Natural killer cell treated with Interleukin-12 subunit alpha and Interleukin-12 subunit beta and Interleukin-15 and Interleukin-18, amount 100 ng/mL, for 72 hours (primary cell): ENCODE results near the gene CNNM1. TPM values are rescaled to one million over a fixed set of nuclear protein-coding genes. Genes with fewer than 3 reads are reported as not detected.

Experiments used
- ATAC-seq, 2 donors: fragments of 150-1000 bp; cut with Tn5 transposase in 1 of 2; sonication (Bioruptor Pico), chemical (Tn5 transposase) in 1 of 2; 2 replicates each; pipeline ENCODE4 v1.10.0; 2021
- DNase-seq: peaks from one replicate; pipeline ENCODE4 v3.0.0; 2022; ENCODE audit warnings: low spot score
- H3K27ac Mint-ChIP-seq, 2 donors: 1 replicate in 1 of 2; 2 replicates in 1 of 2; pipeline ENCODE4 v1.8.0; 2022; ENCODE audit warnings: mixed read lengths in 2 of 2, mild to moderate bottlenecking in 1 of 2, moderate library complexity in 1 of 2
- H3K27me3 Mint-ChIP-seq, 2 donors: 1 replicate in 1 of 2; 2 replicates in 1 of 2; pipeline ENCODE4 v1.8.0; 2022; ENCODE audit warnings: mixed read lengths in 2 of 2
- H3K36me3 Mint-ChIP-seq: one replicate; pipeline ENCODE4 v1.8.0; 2022; ENCODE audit warnings: mixed read lengths
- H3K4me1 Mint-ChIP-seq, 2 donors: 1 replicate in 1 of 2; 2 replicates in 1 of 2; pipeline ENCODE4 v1.8.0; 2022; ENCODE audit warnings: low read depth in 2 of 2, mixed read lengths in 2 of 2, mild to moderate bottlenecking in 1 of 2
- H3K4me3 Mint-ChIP-seq: one replicate; pipeline ENCODE4 v1.8.0; 2022; ENCODE audit warnings: mixed read lengths
- H3K9me3 Mint-ChIP-seq: 2 replicates; pipeline ENCODE4 v1.8.0; 2022; ENCODE audit warnings: mixed read lengths
- total RNA-seq, 2 donors: library from RNA; stranded (reverse); gene quantifications; one replicate each; pipeline ENCODE4 v1.2.3, GENCODE V29; 2022

CNNM1 gene
- total RNA-seq, 2 donors from 2014 or later: not detected

GRCh38 chr10:99341860-99342490 is 12.8 kb downstream of the CNNM1 start:
- ATAC-seq (no peak), DNase-seq (no peak)
- Mint-ChIP-seq H3K36me3 (no peaks in the 10 kb centered on the region), H3K27ac (no peak overlapping the region), H3K9me3 (no peaks in the 10 kb centered on the region), H3K4me1 (no peaks in the 10 kb centered on the region), H3K27me3 (peaks cover 7 to 14% of the 10 kb centered on the region in 2 donors), H3K4me3 (no peak overlapping the region)

- H3K27me3 Mint-ChIP-seq: peaks cover 12% of the 10 kb centered on the region in 2 donors
- no peaks in the 10 kb centered on the region for H3K36me3 Mint-ChIP-seq
- no peak overlapping the region for H3K27ac Mint-ChIP-seq
- DNase-seq (no peak), ATAC-seq (no peak)
- no peaks in the 10 kb centered on the region for H3K4me1 Mint-ChIP-seq
- no peak overlapping the region for H3K4me3 Mint-ChIP-seq
- no peaks in the 10 kb centered on the region for H3K9me3 Mint-ChIP-seq
These were observed 14.1 kb downstream of the CNNM1 start for GRCh38 chr10:99343262-99343661.

- Mint-ChIP-seq H3K27me3 (peaks cover 12% of the 10 kb centered on the region in 2 donors), H3K27ac (no peak overlapping the region), H3K9me3 (no peaks in the 10 kb centered on the region), H3K4me1 (no peaks in the 10 kb centered on the region), H3K4me3 (no peak overlapping the region), H3K36me3 (no peaks in the 10 kb centered on the region)
- DNase-seq (no peak), ATAC-seq (no peak)
These were observed 15.6 kb downstream of the CNNM1 start for GRCh38 chr10:99344715-99345114.

- H3K36me3 Mint-ChIP-seq: no peaks in the 10 kb centered on the region
- ATAC-seq: no peak
- no peaks in the 10 kb centered on the region for H3K4me1 Mint-ChIP-seq
- DNase-seq: no peak
- H3K4me3 Mint-ChIP-seq: no peak overlapping the region
- H3K9me3 Mint-ChIP-seq: no peaks in the 10 kb centered on the region
- peaks cover 12% of the 10 kb centered on the region in 2 donors for H3K27me3 Mint-ChIP-seq
- no peak overlapping the region for H3K27ac Mint-ChIP-seq
These were observed 16.2 kb downstream of the CNNM1 start for GRCh38 chr10:99345350-99345749.

- Mint-ChIP-seq H3K4me1 (no peaks in the 10 kb centered on the region), H3K27me3 (peaks cover 10 to 12% of the 10 kb centered on the region in 2 donors), H3K4me3 (no peak overlapping the region), H3K36me3 (no peaks in the 10 kb centered on the region), H3K9me3 (no peaks in the 10 kb centered on the region), H3K27ac (no peak overlapping the region)
- ATAC-seq (no peak), DNase-seq (no peak)
These were observed 17.1 kb downstream of the CNNM1 start for GRCh38 chr10:99346247-99346646.

GRCh38 chr10:99347672-99348071 is 18.5 kb downstream of the CNNM1 start:
- DNase-seq: no peak
- no peak overlapping the region for H3K4me3 Mint-ChIP-seq
- no peaks in the 10 kb centered on the region for H3K36me3 Mint-ChIP-seq
- no peaks in the 10 kb centered on the region for H3K4me1 Mint-ChIP-seq
- H3K27me3 Mint-ChIP-seq: peaks cover 14 to 19% of the 10 kb centered on the region in 2 donors
- H3K27ac Mint-ChIP-seq: no peak overlapping the region
- ATAC-seq: no peak
- H3K9me3 Mint-ChIP-seq: no peaks in the 10 kb centered on the region

- H3K4me3 Mint-ChIP-seq: no peak overlapping the region
- no peaks in the 10 kb centered on the region for H3K9me3 Mint-ChIP-seq
- H3K27me3 Mint-ChIP-seq: peaks cover 15 to 37% of the 10 kb centered on the region in 2 donors
- ATAC-seq (no peak), DNase-seq (no peak)
- no peak overlapping the region for H3K27ac Mint-ChIP-seq
- H3K36me3 Mint-ChIP-seq: no peaks in the 10 kb centered on the region
- no peaks in the 10 kb centered on the region for H3K4me1 Mint-ChIP-seq
These were observed 24.0 kb downstream of the CNNM1 start for GRCh38 chr10:99353182-99353581.

GRCh38 chr10:99357691-99358090 is 28.5 kb downstream of the CNNM1 start:
- Mint-ChIP-seq H3K9me3 (no peaks in the 10 kb centered on the region), H3K4me3 (no peak overlapping the region), H3K4me1 (no peaks in the 10 kb centered on the region), H3K27me3 (peaks cover 11 to 41% of the 10 kb centered on the region in 2 donors), H3K27ac (no peak overlapping the region), H3K36me3 (no peaks in the 10 kb centered on the region)
- ATAC-seq: no peak
- no peak for DNase-seq

- H3K27me3 Mint-ChIP-seq: peaks cover 11 to 39% of the 10 kb centered on the region in 2 donors
These were observed 28.9 kb downstream of the CNNM1 start for GRCh38 chr10:99358101-99358500.

GRCh38 chr10:99360934-99361333 is 31.8 kb downstream of the CNNM1 start:
- H3K4me3 Mint-ChIP-seq: no peak overlapping the region
- DNase-seq: no peak
- H3K9me3 Mint-ChIP-seq: no peaks in the 10 kb centered on the region
- H3K27ac Mint-ChIP-seq: no peak overlapping the region
- no peaks in the 10 kb centered on the region for H3K4me1 Mint-ChIP-seq
- peaks cover 3 to 35% of the 10 kb centered on the region in 2 donors for H3K27me3 Mint-ChIP-seq
- no peak for ATAC-seq
- H3K36me3 Mint-ChIP-seq: no peaks in the 10 kb centered on the region

More at GRCh38 chr10:99358101-99358500, 28.9 kb downstream of the CNNM1 start:
- no peaks in the 10 kb centered on the region for H3K9me3 Mint-ChIP-seq
- ATAC-seq: no peak
- no peak overlapping the region for H3K27ac Mint-ChIP-seq
- H3K4me3 Mint-ChIP-seq: no peak overlapping the region
- DNase-seq: no peak
- H3K36me3 Mint-ChIP-seq: no peaks in the 10 kb centered on the region
- H3K4me1 Mint-ChIP-seq: no peaks in the 10 kb centered on the region

- H3K4me1 Mint-ChIP-seq: no peaks in the 10 kb centered on the region
- H3K4me3 Mint-ChIP-seq: no peak overlapping the region
- no peaks in the 10 kb centered on the region for H3K9me3 Mint-ChIP-seq
- no peak for ATAC-seq
- peaks cover 3 to 25% of the 10 kb centered on the region in 2 donors for H3K27me3 Mint-ChIP-seq
- no peak overlapping the region for H3K27ac Mint-ChIP-seq
- no peak for DNase-seq
- no peaks in the 10 kb centered on the region for H3K36me3 Mint-ChIP-seq
These were observed 35.0 kb downstream of the CNNM1 start for GRCh38 chr10:99364125-99364524.

- no peak overlapping the region for H3K27ac Mint-ChIP-seq
- no peaks in the 10 kb centered on the region for H3K9me3 Mint-ChIP-seq
- peaks cover 8 to 31% of the 10 kb centered on the region in 2 donors for H3K27me3 Mint-ChIP-seq
- H3K4me3 Mint-ChIP-seq: no peak overlapping the region
- ATAC-seq (no peak), DNase-seq (no peak)
- H3K4me1 Mint-ChIP-seq: no peaks in the 10 kb centered on the region
- H3K36me3 Mint-ChIP-seq: no peaks in the 10 kb centered on the region
These were observed 36.2 kb downstream of the CNNM1 start for GRCh38 chr10:99365311-99365710.

- Mint-ChIP-seq H3K4me1 (no peaks in the 10 kb centered on the region), H3K36me3 (no peaks in the 10 kb centered on the region), H3K27me3 (peaks cover 8 to 27% of the 10 kb centered on the region in 2 donors), H3K4me3 (no peak overlapping the region), H3K27ac (no peak overlapping the region), H3K9me3 (no peaks in the 10 kb centered on the region)
- no peak for ATAC-seq
- no peak for DNase-seq
These were observed 36.6 kb downstream of the CNNM1 start for GRCh38 chr10:99365736-99366135.

- Mint-ChIP-seq H3K27me3 (peaks cover 10 to 34% of the 10 kb centered on the region in 2 donors), H3K4me3 (no peak overlapping the region), H3K9me3 (no peaks in the 10 kb centered on the region), H3K4me1 (no peaks in the 10 kb centered on the region), H3K36me3 (no peaks in the 10 kb centered on the region), H3K27ac (no peak overlapping the region)
- ATAC-seq: no peak
- DNase-seq: no peak
These were observed 37.5 kb downstream of the CNNM1 start for GRCh38 chr10:99366666-99367065.

- Mint-ChIP-seq H3K9me3 (no peaks in the 10 kb centered on the region), H3K27ac (no peak overlapping the region), H3K4me1 (no peaks in the 10 kb centered on the region), H3K4me3 (no peak overlapping the region), H3K36me3 (no peaks in the 10 kb centered on the region), H3K27me3 (peaks cover 13 to 47% of the 10 kb centered on the region in 2 donors)
- DNase-seq: no peak
- ATAC-seq: no peak
These were observed 39.5 kb downstream of the CNNM1 start for GRCh38 chr10:99368646-99369045.
